DND-41 (cell line): ENCODE data around the gene EDC3.

Source experiments
- ATAC-seq: fragments of 200-7000 bp; cut with Tn5 transposase; 3 replicates; pipeline ENCODE4 v1.9.1; 2021; ENCODE audit warnings: low read depth; ENCODE audit not compliant: insufficient read depth
- DNase-seq: peaks from one replicate; pipeline ENCODE4 v3.0.0-alpha.2; 2020
- H2AFZ ChIP-seq: 2 replicates; pipeline ENCODE4 v1.6.0; 2012; ENCODE audit warnings: low read depth, low read length
- H3K27ac ChIP-seq: 2 replicates; pipeline ENCODE4 v1.5.1; 2012; ENCODE audit warnings: low read length, inconsistent platforms
- H3K27me3 ChIP-seq: fragments of 200-600 bp; sonication (generic); 2 replicates; pipeline ENCODE4 v1.6.0; 2012; ENCODE audit warnings: low read length, mild to moderate bottlenecking, inconsistent platforms; ENCODE audit not compliant: insufficient read depth, poor library complexity
- H3K36me3 ChIP-seq: 2 replicates; pipeline ENCODE4 v1.5.1; 2012; ENCODE audit warnings: low read length, inconsistent platforms; ENCODE audit not compliant: insufficient read depth
- H3K4me1 ChIP-seq: 2 replicates; pipeline ENCODE4 v1.5.1; 2012; ENCODE audit warnings: mild to moderate bottlenecking, low read length; ENCODE audit not compliant: insufficient read depth
- H3K4me2 ChIP-seq: 2 replicates; pipeline ENCODE4 v1.6.0; 2012; ENCODE audit warnings: mild to moderate bottlenecking, moderate library complexity, low read length, inconsistent platforms; ENCODE audit not compliant: insufficient read depth
- H3K4me3 ChIP-seq, 2 experiments: fragments of 200-600 bp in 1 of 2; shearing (Covaris generic) in 1 of 2; 2 replicates each; pipeline ENCODE4 v1.5.1; 2012 to 2016; ENCODE audit warnings: inconsistent platforms in 2 of 2, low read length in 2 of 2, mild to moderate bottlenecking in 2 of 2, low read depth in 1 of 2, moderate library complexity in 1 of 2
- H3K79me2 ChIP-seq: 2 replicates; pipeline ENCODE4 v1.6.0; 2012; ENCODE audit warnings: low read length, inconsistent platforms; ENCODE audit not compliant: insufficient read depth
- H3K9ac ChIP-seq: 2 replicates; pipeline ENCODE4 v1.6.0; 2012; ENCODE audit warnings: low read depth, mild to moderate bottlenecking, inconsistent platforms, low read length, moderate library complexity
- H3K9me3 ChIP-seq: 2 replicates; pipeline ENCODE4 v1.5.1; 2012; ENCODE audit warnings: low read length, moderate library complexity, mild to moderate bottlenecking, inconsistent platforms; ENCODE audit not compliant: insufficient read depth, severe bottlenecking
- H4K20me1 ChIP-seq: 2 replicates; pipeline ENCODE4 v1.6.0; 2012; ENCODE audit warnings: low read length; ENCODE audit not compliant: insufficient read depth
- CTCF ChIP-seq: IDR thresholded peaks from 2 replicates; pipeline ENCODE4 v1.5.1; 2012; ENCODE audit warnings: borderline replicate concordance, low read length, moderate library complexity, mild to moderate bottlenecking; ENCODE audit not compliant: poor library complexity, severe bottlenecking; ENCODE audit errors: extremely low read depth
- EZH2 ChIP-seq: IDR thresholded peaks from 3 replicates; pipeline ENCODE4 v1.6.1; 2012; ENCODE audit warnings: borderline replicate concordance, low read depth, mild to moderate bottlenecking, moderate library complexity, low read length, inconsistent platforms; ENCODE audit not compliant: severe bottlenecking

The EDC3 gene

GRCh38 chr15:74613089-74613952, 82.5 kb downstream of the EDC3 start:
- H3K36me3 ChIP-seq, result peaks cover 19% of the 10 kb centered on the region
- H4K20me1 ChIP-seq, result peaks cover 22% of the 10 kb centered on the region
- H3K79me2 ChIP-seq, result peaks cover 27% of the 10 kb centered on the region
- ATAC-seq (no peak), DNase-seq (no peak)
- H3K4me3 ChIP-seq, result no peak overlapping the region
- H3K9ac ChIP-seq, result no peak overlapping the region
- no peak overlapping the region for H3K27ac ChIP-seq
- H3K9me3 ChIP-seq, result no peaks in the 10 kb centered on the region
- peaks cover 32% of the 10 kb centered on the region for H3K4me1 ChIP-seq
- no peaks in the 10 kb centered on the region for H3K27me3 ChIP-seq
- H2AFZ ChIP-seq, result no peak overlapping the region
- no peak for TF ChIP-seq CTCF
- TF ChIP-seq EZH2, result no peak
- no peak overlapping the region for H3K4me2 ChIP-seq

GRCh38 chr15:74612677-74613076, 83.1 kb downstream of the EDC3 start:
- Histone ChIP-seq H4K20me1 (peaks cover 16% of the 10 kb centered on the region), H3K79me2 (peaks cover 20% of the 10 kb centered on the region), H3K27ac (no peak overlapping the region), H3K27me3 (no peaks in the 10 kb centered on the region), H3K4me1 (peaks cover 25% of the 10 kb centered on the region), H3K4me2 (no peak overlapping the region), H3K4me3 (no peak overlapping the region), H2AFZ (no peak overlapping the region), H3K9ac (no peak overlapping the region), H3K36me3 (peaks cover 12% of the 10 kb centered on the region), H3K9me3 (no peaks in the 10 kb centered on the region)
- no peak for TF ChIP-seq CTCF
- no peak for TF ChIP-seq EZH2
- ATAC-seq, result no peak
- DNase-seq, result no peak

GRCh38 chr15:74611834-74612233, 84.0 kb downstream of the EDC3 start:
- Histone ChIP-seq H3K79me2 (peaks cover 12% of the 10 kb centered on the region), H3K4me1 (peaks cover 17% of the 10 kb centered on the region), H3K27ac (no peak overlapping the region), H3K9ac (no peak overlapping the region), H2AFZ (no peak overlapping the region), H3K4me3 (no peak overlapping the region), H3K27me3 (no peaks in the 10 kb centered on the region), H3K9me3 (no peaks in the 10 kb centered on the region), H3K4me2 (no peak overlapping the region), H4K20me1 (peaks cover 7% of the 10 kb centered on the region), H3K36me3 (peaks cover 5% of the 10 kb centered on the region; the same call in 1 of the 2 replicates)
- ATAC-seq, result no peak
- no peak for DNase-seq
- TF ChIP-seq EZH2 (no peak), CTCF (no peak)
